HuH-7 (cell line): Measurements from ENCODE around the gene VDAC2.

Experiments used
- DNase-seq: peaks from one replicate; pipeline ENCODE4 v3.0.0; 2011; ENCODE audit warnings: low spot score

Gene VDAC2

GRCh38 chr10:75253281-75254220, 43.0 kb downstream of the VDAC2 start:
- DNase-seq = no peak

GRCh38 chr10:75254739-75255138, 44.1 kb downstream of the VDAC2 start:
- DNase-seq = no peak

- DNase-seq = no peak
Observed at GRCh38 chr10:75260990-75261389, 50.4 kb downstream of the VDAC2 start.

GRCh38 chr10:75261813-75262705, 51.5 kb downstream of the VDAC2 start:
- DNase-seq = no peak

GRCh38 chr10:75263806-75264205, 53.2 kb downstream of the VDAC2 start:
- DNase-seq = no peak

GRCh38 chr10:75265856-75266255, 55.3 kb downstream of the VDAC2 start:
- no peak for DNase-seq

GRCh38 chr10:75266945-75267344, 56.3 kb downstream of the VDAC2 start:
- no peak for DNase-seq

GRCh38 chr10:75269605-75270004, 59.0 kb downstream of the VDAC2 start:
- no peak for DNase-seq

GRCh38 chr10:75272094-75272493, 61.5 kb downstream of the VDAC2 start:
- no peak for DNase-seq

GRCh38 chr10:75272896-75273295, 62.3 kb downstream of the VDAC2 start:
- DNase-seq = no peak

- no peak for DNase-seq
Observed at GRCh38 chr10:75276069-75276872, 65.7 kb downstream of the VDAC2 start.

- DNase-seq = no peak
Observed at GRCh38 chr10:75280236-75280635, 69.6 kb downstream of the VDAC2 start.
